HCT116 (cell line): Measurements from ENCODE around the gene MIAT. TPM values are rescaled to one million over a fixed set of nuclear protein-coding genes. Genes with fewer than 3 reads are reported as not detected.

Experiments used
- ATAC-seq: fragments of 200-7000 bp; cut with Tn5 transposase; 2 replicates; pipeline ENCODE4 v1.9.1; 2020; ENCODE audit warnings: mild to moderate bottlenecking, moderate library complexity
- BruUV-seq: library from RNA; stranded (reverse); fragments of 400-500 nt; replicated peaks from 2 replicates; lab custom pipeline; 2021; lab: Mats Ljungman, UMichigan
- CTCF ChIA-PET: fragments of 300-600 bp; sonication (Branson Sonifier 250); formaldehyde crosslinking; loops from one replicate; lab custom pipeline; 2021; ENCODE audit warnings: antibody characterized with exemption; lab: Charles Lee
- POLR2A ChIA-PET: fragments of 300-600, 350-600 bp; sonication (Branson Sonifier 250); formaldehyde crosslinking; loops from one replicate; lab custom pipeline; 2021; ENCODE audit warnings: antibody characterized with exemption; lab: Charles Lee
- RAD21 ChIA-PET, 2 experiments: fragments of 300-600 bp; sonication (Branson Sonifier 250); formaldehyde crosslinking; loops; one replicate each; lab custom pipeline; 2023; ENCODE audit warnings: low total read pairs in 2 of 2; ENCODE audit not compliant: uncharacterized antibody in 2 of 2, unreplicated experiment in 2 of 2, low non-redundant PET in 1 of 2; lab: Charles Lee
- DNase-seq: peaks from one replicate; pipeline ENCODE4 v3.0.0-alpha.2; 2010; ENCODE audit warnings: low read depth, low spot score
- H2AFZ ChIP-seq: fragments of 200-600 bp; shearing (Covaris generic), sonication (generic); 2 replicates; pipeline ENCODE4 v1.6.1; 2017; ENCODE audit warnings: low read depth, mixed run types, mixed read lengths, antibody characterized with exemption, low read length; ENCODE audit not compliant: poor library complexity, severe bottlenecking
- H3K27ac ChIP-seq: 2 replicates; pipeline ENCODE4 v1.5.1; 2012; ENCODE audit warnings: low read depth, low read length
- H3K27me3 ChIP-seq: fragments of 200-600 bp; sonication (generic); 2 replicates; pipeline ENCODE4 v1.6.1; 2016; ENCODE audit warnings: mixed run types, low read length, mixed read lengths; ENCODE audit not compliant: insufficient read depth
- H3K36me3 ChIP-seq, 2 experiments: fragments of 200-500 bp in 1 of 2; fragments of 200-600 bp in 1 of 2; sonication (Bioruptor generic) in 1 of 2; sonication (generic) in 1 of 2; 2 replicates each; pipeline versions ENCODE4 v1.5.1 to v1.6.1; 2014 to 2016; ENCODE audit warnings: low read length in 2 of 2, inconsistent platforms in 1 of 2, mixed read lengths in 1 of 2, mixed run types in 1 of 2; ENCODE audit not compliant: insufficient read depth in 2 of 2, control insufficient read depth in 1 of 2
- H3K4me1 ChIP-seq, 2 experiments: fragments of 200-600 bp in 1 of 2; sonication (generic) in 1 of 2; 2 replicates each; pipeline versions ENCODE4 v1.5.1 to v1.6.1; 2012 to 2017; ENCODE audit warnings: low read length in 2 of 2, inconsistent platforms in 1 of 2, mild to moderate bottlenecking in 1 of 2, mixed read lengths in 1 of 2, mixed run types in 1 of 2, moderate library complexity in 1 of 2; ENCODE audit not compliant: insufficient read depth in 2 of 2, control insufficient read depth in 1 of 2
- H3K4me2 ChIP-seq: fragments of 200-600 bp; sonication (generic); 2 replicates; pipeline ENCODE4 v1.6.1; 2017; ENCODE audit warnings: mixed run types, low read length, mixed read lengths
- H3K4me3 ChIP-seq, 2 experiments: fragments of 200-600 bp in 1 of 2; sonication (generic) in 1 of 2; replicated peaks in 1 of 2; 2 replicates each; pipeline ENCODE4 v1.5.1; 2011 to 2016; ENCODE audit warnings: low read length in 2 of 2, control low read depth in 1 of 2, low read depth in 1 of 2, mild to moderate bottlenecking in 1 of 2, mixed read lengths in 1 of 2, mixed run types in 1 of 2
- H3K79me2 ChIP-seq: fragments of 200-600 bp; sonication (generic); 2 replicates; pipeline ENCODE4 v1.6.1; 2017; ENCODE audit warnings: mild to moderate bottlenecking, mixed run types, low read length, moderate library complexity, mixed read lengths; ENCODE audit not compliant: insufficient read depth
- H3K9ac ChIP-seq: fragments of 200-600 bp; sonication (generic); 2 replicates; pipeline ENCODE4 v1.6.1; 2016; ENCODE audit warnings: low read length, mixed read lengths
- H3K9me2 ChIP-seq: fragments of 200-600 bp; sonication (generic), shearing (Covaris generic); 2 replicates; pipeline ENCODE4 v1.6.1; 2017; ENCODE audit warnings: mixed run types, mild to moderate bottlenecking, moderate library complexity; ENCODE audit not compliant: insufficient read depth
- H3K9me3 ChIP-seq, 2 experiments: fragments of 200-500 bp in 1 of 2; fragments of 200-600 bp in 1 of 2; sonication (Bioruptor generic) in 1 of 2; sonication (generic) in 1 of 2; 2 replicates each; pipeline ENCODE4 v1.6.1; 2014 to 2017; ENCODE audit warnings: low read length in 2 of 2, mixed read lengths in 2 of 2, inconsistent platforms in 1 of 2, low read depth in 1 of 2, mild to moderate bottlenecking in 1 of 2, mixed run types in 1 of 2, moderate library complexity in 1 of 2; ENCODE audit not compliant: control insufficient read depth in 1 of 2, insufficient read depth in 1 of 2
- H4K20me1 ChIP-seq: fragments of 200-600 bp; sonication (generic), shearing (Covaris generic); 2 replicates; pipeline ENCODE4 v1.6.1; 2017; ENCODE audit warnings: mixed run types, mild to moderate bottlenecking, moderate library complexity; ENCODE audit not compliant: insufficient read depth
- ATF3 ChIP-seq: IDR thresholded peaks from 2 replicates; pipeline ENCODE4 v1.6.1; 2012
- CBX3 ChIP-seq: IDR thresholded peaks from 2 replicates; pipeline ENCODE4 v1.6.1; 2012; ENCODE audit warnings: low read depth
- CEBPB ChIP-seq: IDR thresholded peaks from 2 replicates; pipeline ENCODE4 v1.6.1; 2012; ENCODE audit warnings: low read depth
- CTCF ChIP-seq, 3 experiments: fragments of 200-600 bp in 1 of 3; sonication (generic) in 1 of 3; IDR thresholded peaks in 2 of 3; conservative IDR thresholded peaks in 1 of 3; 2 replicates each; pipeline ENCODE4 v1.5.1; 2012 to 2017; ENCODE audit warnings: low read depth in 2 of 3, low read length in 2 of 3, antibody characterized with exemption in 1 of 3, borderline replicate concordance in 1 of 3, control low read depth in 1 of 3, mild to moderate bottlenecking in 1 of 3, mixed read lengths in 1 of 3, mixed run types in 1 of 3, moderate library complexity in 1 of 3; ENCODE audit not compliant: insufficient read depth in 1 of 3
- EGR1 ChIP-seq: IDR thresholded peaks from 2 replicates; pipeline ENCODE4 v1.6.1; 2012; ENCODE audit warnings: low read depth
- ELF1 ChIP-seq: IDR thresholded peaks from 2 replicates; pipeline ENCODE4 v1.6.1; 2012; ENCODE audit warnings: low read depth, borderline replicate concordance
- EZH2 ChIP-seq: fragments of 200-600 bp; sonication (generic); IDR thresholded peaks from 2 replicates; pipeline ENCODE4 v1.6.1; 2017; ENCODE audit warnings: antibody characterized with exemption, mixed run types
- FOSL1 ChIP-seq: IDR thresholded peaks from 2 replicates; pipeline ENCODE4 v1.6.1; 2012; ENCODE audit warnings: low read depth
- JUND ChIP-seq: IDR thresholded peaks from 2 replicates; pipeline ENCODE4 v1.6.1; 2012
- POLR2A ChIP-seq: IDR thresholded peaks from 2 replicates; pipeline ENCODE4 v1.7.0; 2011; ENCODE audit warnings: borderline replicate concordance; ENCODE audit not compliant: insufficient read depth, insufficient read length; ENCODE audit errors: extremely low read depth
- POLR2AphosphoS5 ChIP-seq: IDR thresholded peaks from 2 replicates; pipeline ENCODE4 v1.6.1; 2011; ENCODE audit warnings: mild to moderate bottlenecking, low read depth, low read length, moderate library complexity
- RAD21 ChIP-seq: IDR thresholded peaks from 2 replicates; pipeline ENCODE4 v1.6.1; 2012; ENCODE audit warnings: low read depth, mild to moderate bottlenecking
- ZFX ChIP-seq: fragments of 450-650 bp; IDR thresholded peaks from 2 replicates; pipeline ENCODE4 v1.6.1; 2017
- ZNF274 ChIP-seq: fragments of 200-500 bp; sonication (Bioruptor generic); IDR thresholded peaks from 2 replicates; pipeline ENCODE4 v1.6.1; 2014; ENCODE audit warnings: mild to moderate bottlenecking, low read depth, low read length, inconsistent platforms
- intact Hi-C: fragments of 100-400 bp; cut with micrococcal nuclease; formaldehyde crosslinking; loops from 2 replicates; pipeline ENCODE4 v1.10.0; 2022
- total RNA-seq: library from RNA; stranded (reverse); gene quantifications from one replicate; pipeline ENCODE4 v1.2.1, GENCODE V29; 2021; ENCODE audit not compliant: unreplicated experiment

Gene MIAT
- total RNA-seq, 1 experiment from 2014 or later: 0.54 TPM

GRCh38 chr22:26617271-26618199, 39.9 kb upstream of the MIAT start, which contains the start of gene CRYBB1:
TSS of gene CRYBB1 (minus strand) at chr22:26618027. CDS start at chr22:26616319, 1,708 bp downstream.
- ATAC-seq: no peak
- CTCF ChIA-PET: no interaction called here
- BruUV-seq: no TSS peak

More at GRCh38 chr22:26617271-26618199, 39.9 kb upstream of the MIAT start, which contains the start of gene CRYBB1:
- no peaks in the 10 kb centered on the region for H3K4me1 ChIP-seq
- no peaks in the 10 kb centered on the region for H3K36me3 ChIP-seq
- H3K9me2 ChIP-seq: no peaks in the 10 kb centered on the region
- H3K4me3 ChIP-seq: no peak within 1 kb of the TSS
- H3K4me2 ChIP-seq: no peak within 1 kb of the TSS
- ChIA-PET POLR2A (no interaction called here), RAD21 (no interaction called here)
- no peak for DNase-seq
- H3K79me2 ChIP-seq: no peaks in the 10 kb centered on the region
- intact Hi-C loops: no loop called here
- no peak within 1 kb of the TSS for H3K9ac ChIP-seq
- no peak within 1 kb of the TSS for H2AFZ ChIP-seq
- H3K27ac ChIP-seq: no peak within 1 kb of the TSS
- H3K9me3 ChIP-seq: no peaks in the 10 kb centered on the region
- no peaks in the 10 kb centered on the region for H4K20me1 ChIP-seq
- 0 out of 2 replicates have a peak, but pooled peaks cover 3% of the 10 kb centered on the region for H3K27me3 ChIP-seq
- no peak for TF ChIP-seq CEBPB
- no peak for TF ChIP-seq CTCF (IDR thresholded peaks at IDR 0.05 in 2 of 3, conservative IDR thresholded peaks at IDR 0.05 in 1 of 3; ENCODE audit: borderline replicate concordance in 1 of 3, insufficient read depth in 1 of 3, low read depth in 2 of 3, low read length in 2 of 3)
- no peak for TF ChIP-seq ATF3
- TF ChIP-seq JUND: no peak
- no peak for TF ChIP-seq POLR2A
- no peak for TF ChIP-seq FOSL1
- TF ChIP-seq ZFX: no peak
- TF ChIP-seq EZH2: no peak
- TF ChIP-seq POLR2AphosphoS5: no peak
- TF ChIP-seq EGR1: no peak
- TF ChIP-seq RAD21: no peak
- no peak for TF ChIP-seq ELF1
- no peak for TF ChIP-seq ZNF274
- TF ChIP-seq CBX3: no peak
